Measurements from ENCODE around the gene FAM131A.

FAM131A gene

DNA sequence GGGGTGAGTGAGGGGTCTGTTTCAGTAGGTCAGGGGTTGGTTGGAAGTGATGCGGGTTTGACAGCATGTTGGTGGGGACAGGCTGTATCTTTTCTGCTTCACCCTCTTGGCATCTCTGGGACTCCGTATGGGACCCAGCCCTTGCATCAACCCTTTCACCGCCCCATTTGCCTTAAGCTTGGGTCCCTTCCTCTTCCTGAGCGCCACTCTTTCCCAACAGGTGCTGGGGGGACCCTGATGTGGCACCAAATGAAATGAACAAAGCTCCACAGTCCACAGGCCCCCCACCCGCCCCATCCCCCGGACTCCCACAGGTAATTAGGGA lies 21.9 kb upstream of the FAM131A start:
- no peak for DNase-seq (ENCODE audit: insufficient read length, low spot score)
- TF ChIP-seq POLR2A (IDR thresholded peaks at IDR 0.05; ENCODE audit: low read depth, low read length), result no peak
- no peak for FAIRE-seq

DNA sequence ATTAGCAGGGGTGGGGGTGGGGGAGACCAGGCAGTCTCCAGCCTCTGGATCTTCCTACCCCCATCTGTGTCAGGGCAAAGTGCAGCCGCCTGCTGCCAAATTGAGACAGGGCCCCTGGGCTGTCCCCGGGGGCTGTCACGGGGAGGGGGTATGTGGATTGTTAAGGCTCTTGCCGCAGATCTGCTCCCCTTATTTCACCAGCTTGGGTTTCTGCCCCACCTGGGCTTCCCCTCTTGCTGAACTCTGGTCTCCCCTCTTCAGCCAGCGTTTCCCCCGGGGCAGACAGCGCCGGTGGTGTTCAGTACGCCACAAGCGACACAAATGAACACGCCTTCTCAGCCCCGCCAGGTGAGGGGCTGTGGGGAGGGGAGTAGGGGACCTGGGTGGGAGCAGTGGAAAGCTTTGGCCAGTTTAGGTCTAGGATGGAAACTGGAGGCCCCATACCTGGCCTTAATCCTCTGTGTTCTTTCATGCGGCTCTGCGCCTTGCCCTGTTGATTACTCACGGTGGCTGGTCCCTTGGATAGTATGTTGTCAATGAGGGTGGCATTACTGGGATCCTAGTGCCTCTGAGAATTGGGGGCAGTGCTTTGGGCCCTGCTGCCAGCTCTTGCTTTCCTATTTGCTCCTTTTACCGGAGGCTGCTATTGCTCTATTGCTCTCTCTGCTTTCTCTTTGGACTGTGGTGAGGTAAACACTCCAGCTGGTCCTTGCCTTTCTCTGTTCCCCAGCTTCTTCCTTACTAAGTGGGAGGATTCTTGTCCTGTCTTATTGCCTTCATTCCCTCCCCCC lies 21.3 kb upstream of the FAM131A start:
- DNase-seq (ENCODE audit: insufficient read length, low spot score), result no peak
- no peak for FAIRE-seq
- no peak for TF ChIP-seq PAX5 (IDR thresholded peaks at IDR 0.05; ENCODE audit: insufficient read depth, low read length, severe bottlenecking)
- TF ChIP-seq POU2F2 (IDR thresholded peaks at IDR 0.05; ENCODE audit: low read depth, low read length), result no peak
- no peak for TF ChIP-seq SPI1 (IDR thresholded peaks at IDR 0.05; ENCODE audit: low read depth, low read length)
- no peak for TF ChIP-seq TAF1 (IDR thresholded peaks at IDR 0.05; ENCODE audit: low read depth, low read length)
- no peak for TF ChIP-seq POLR2A (IDR thresholded peaks at IDR 0.05; ENCODE audit: low read depth, low read length)
- TF ChIP-seq POLR2AphosphoS5 (IDR thresholded peaks at IDR 0.05; ENCODE audit: low read depth, low read length), result no peak

DNA sequence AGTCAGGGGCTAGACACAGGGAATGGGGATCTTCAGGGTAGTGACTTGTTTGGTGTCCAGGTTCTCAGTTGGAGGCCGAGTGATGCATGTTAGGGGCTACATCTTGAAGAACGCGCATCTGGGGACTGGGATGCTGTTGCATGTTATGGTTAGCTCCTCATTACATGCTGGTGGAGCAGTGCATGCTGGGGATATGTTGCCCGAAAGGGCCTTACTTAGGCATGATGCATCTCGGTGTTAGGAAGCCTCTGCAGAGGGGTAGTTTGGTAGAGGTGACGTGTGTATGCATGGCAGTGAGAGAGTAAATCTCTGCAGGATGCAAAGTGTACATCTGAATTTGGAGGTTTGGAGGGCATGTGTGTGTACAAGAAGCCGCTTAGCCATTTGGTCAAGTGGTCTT lies 20.6 kb upstream of the FAM131A start:
- FAIRE-seq (no peak), DNase-seq (ENCODE audit: insufficient read length, low spot score) (no peak)
- peak; percentile 47; the same call in 1 of the 2 replicates for TF ChIP-seq POLR2A (IDR thresholded peaks at IDR 0.05; ENCODE audit: low read depth, low read length)
- TF ChIP-seq PAX5 (IDR thresholded peaks at IDR 0.05; ENCODE audit: insufficient read depth, low read length, severe bottlenecking), result no peak

DNA sequence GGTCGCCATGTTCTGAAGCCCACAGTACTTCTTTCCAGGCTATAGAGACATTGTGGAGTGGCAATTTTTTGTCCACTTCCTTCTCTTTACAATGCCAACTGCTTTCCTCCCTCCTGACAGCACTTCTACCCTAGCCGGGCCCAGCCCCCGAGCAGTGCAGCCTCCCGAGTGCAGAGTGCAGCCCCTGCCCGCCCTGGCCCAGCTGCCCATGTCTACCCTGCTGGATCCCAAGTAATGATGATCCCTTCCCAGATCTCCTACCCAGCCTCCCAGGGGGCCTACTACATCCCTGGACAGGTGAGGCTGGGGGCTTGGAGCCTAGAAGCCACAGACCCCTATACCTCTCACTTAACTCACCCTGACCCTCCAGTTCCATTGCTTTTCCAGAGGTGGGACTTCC lies 20.2 kb upstream of the FAM131A start:
- no peak for FAIRE-seq
- TF ChIP-seq POLR2A (IDR thresholded peaks at IDR 0.05; ENCODE audit: low read depth, low read length) (no peak), POU2F2 (IDR thresholded peaks at IDR 0.05; ENCODE audit: low read depth, low read length) (no peak), POLR2AphosphoS5 (IDR thresholded peaks at IDR 0.05; ENCODE audit: low read depth, low read length) (no peak), TAF1 (IDR thresholded peaks at IDR 0.05; ENCODE audit: low read depth, low read length) (no peak), SPI1 (IDR thresholded peaks at IDR 0.05; ENCODE audit: low read depth, low read length) (no peak), PAX5 (IDR thresholded peaks at IDR 0.05; ENCODE audit: insufficient read depth, low read length, severe bottlenecking) (no peak)
- no peak for DNase-seq (ENCODE audit: insufficient read length, low spot score)

DNA sequence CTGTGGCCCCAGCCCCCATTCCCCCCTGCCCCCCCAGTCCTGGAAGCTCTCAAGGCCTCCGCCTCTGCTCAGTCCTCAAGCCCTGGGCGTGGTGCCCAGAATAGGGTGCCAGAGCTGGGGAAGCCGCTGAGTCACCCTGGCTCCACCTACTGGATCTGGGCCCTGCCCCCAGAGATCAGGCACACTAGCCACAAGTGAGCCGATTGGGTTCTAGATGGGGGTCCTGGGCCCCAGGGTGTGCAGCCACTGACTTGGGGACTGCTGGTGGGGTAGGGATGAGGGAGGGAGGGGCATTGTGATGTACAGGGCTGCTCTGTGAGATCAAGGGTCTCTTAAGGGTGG lies 17.3 kb upstream of the FAM131A start:
- FAIRE-seq, result no peak
- DNase-seq (ENCODE audit: insufficient read length, low spot score), result no peak
- TF ChIP-seq POLR2AphosphoS5 (IDR thresholded peaks at IDR 0.05; ENCODE audit: low read depth, low read length) (no peak), TAF1 (IDR thresholded peaks at IDR 0.05; ENCODE audit: low read depth, low read length) (no peak), PAX5 (IDR thresholded peaks at IDR 0.05; ENCODE audit: insufficient read depth, low read length, severe bottlenecking) (no peak), POLR2A (IDR thresholded peaks at IDR 0.05; ENCODE audit: low read depth, low read length) (no peak), SPI1 (IDR thresholded peaks at IDR 0.05; ENCODE audit: low read depth, low read length) (no peak), POU2F2 (IDR thresholded peaks at IDR 0.05; ENCODE audit: low read depth, low read length) (no peak)

DNA sequence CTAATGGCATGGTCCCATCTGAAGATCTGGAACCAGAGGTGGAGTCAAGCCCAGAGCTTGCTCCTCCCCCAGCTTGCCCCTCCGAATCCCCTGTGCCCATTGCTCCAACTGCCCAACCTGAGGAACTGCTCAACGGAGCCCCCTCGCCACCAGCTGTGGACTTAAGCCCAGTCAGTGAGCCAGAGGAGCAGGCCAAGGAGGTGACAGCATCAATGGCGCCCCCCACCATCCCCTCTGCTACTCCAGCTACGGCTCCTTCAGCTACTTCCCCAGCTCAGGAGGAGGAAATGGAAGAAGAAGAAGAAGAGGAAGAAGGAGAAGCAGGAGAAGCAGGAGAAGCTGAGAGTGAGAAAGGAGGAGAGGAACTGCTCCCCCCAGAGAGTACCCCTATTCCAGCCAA lies 15.7 kb upstream of the FAM131A start:
- TF ChIP-seq SPI1 (IDR thresholded peaks at IDR 0.05; ENCODE audit: low read depth, low read length) (no peak), POLR2AphosphoS5 (IDR thresholded peaks at IDR 0.05; ENCODE audit: low read depth, low read length) (no peak; the same call in 1 of the 2 replicates), POU2F2 (IDR thresholded peaks at IDR 0.05; ENCODE audit: low read depth, low read length) (no peak), POLR2A (IDR thresholded peaks at IDR 0.05; ENCODE audit: low read depth, low read length) (no peak), TAF1 (IDR thresholded peaks at IDR 0.05; ENCODE audit: low read depth, low read length) (no peak), PAX5 (IDR thresholded peaks at IDR 0.05; ENCODE audit: insufficient read depth, low read length, severe bottlenecking) (no peak)
- FAIRE-seq (no peak), DNase-seq (ENCODE audit: insufficient read length, low spot score) (no peak)

DNA sequence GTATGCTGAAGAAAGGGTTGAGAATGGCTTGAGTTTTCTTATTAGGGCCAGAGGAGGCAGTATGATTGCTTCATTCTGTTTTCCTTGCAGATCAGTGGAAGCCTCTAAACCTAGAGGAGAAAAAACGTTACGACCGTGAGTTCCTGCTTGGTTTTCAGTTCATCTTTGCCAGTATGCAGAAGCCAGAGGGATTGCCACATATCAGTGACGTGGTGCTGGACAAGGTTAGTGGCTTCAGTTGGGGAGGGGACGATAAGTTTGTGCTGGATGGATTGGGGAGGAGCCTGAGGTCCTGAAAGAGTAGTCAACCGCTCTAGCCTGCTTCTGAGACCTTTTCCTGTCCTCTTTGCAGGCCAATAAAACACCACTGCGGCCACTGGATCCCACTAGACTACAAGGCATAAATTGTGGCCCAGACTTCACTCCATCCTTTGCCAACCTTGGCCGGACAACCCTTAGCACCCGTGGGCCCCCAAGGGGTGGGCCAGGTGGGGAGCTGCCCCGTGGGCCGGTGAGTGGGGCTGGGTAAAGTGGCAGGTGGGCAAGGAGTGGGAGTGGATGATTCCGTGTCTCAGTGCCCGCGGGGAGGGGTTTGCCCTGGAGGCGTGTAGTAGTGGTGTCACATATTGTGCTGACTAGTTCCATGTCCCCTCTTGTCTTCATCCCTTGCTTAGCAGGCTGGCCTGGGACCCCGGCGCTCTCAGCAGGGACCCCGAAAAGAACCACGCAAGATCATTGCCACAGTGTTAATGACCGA lies 14.5 kb upstream of the FAM131A start:
- no peak for TF ChIP-seq PAX5 (IDR thresholded peaks at IDR 0.05; ENCODE audit: insufficient read depth, low read length, severe bottlenecking)
- no peak; the same call in 1 of the 2 replicates for TF ChIP-seq POLR2AphosphoS5 (IDR thresholded peaks at IDR 0.05; ENCODE audit: low read depth, low read length)
- TF ChIP-seq TAF1 (IDR thresholded peaks at IDR 0.05; ENCODE audit: low read depth, low read length), result no peak
- no peak for TF ChIP-seq SPI1 (IDR thresholded peaks at IDR 0.05; ENCODE audit: low read depth, low read length)
- TF ChIP-seq POLR2A (IDR thresholded peaks at IDR 0.05; ENCODE audit: low read depth, low read length), result no peak; the same call in 1 of the 2 replicates
- no peak for TF ChIP-seq POU2F2 (IDR thresholded peaks at IDR 0.05; ENCODE audit: low read depth, low read length)
- no peak for FAIRE-seq
- no peak for DNase-seq (ENCODE audit: insufficient read length, low spot score)

DNA sequence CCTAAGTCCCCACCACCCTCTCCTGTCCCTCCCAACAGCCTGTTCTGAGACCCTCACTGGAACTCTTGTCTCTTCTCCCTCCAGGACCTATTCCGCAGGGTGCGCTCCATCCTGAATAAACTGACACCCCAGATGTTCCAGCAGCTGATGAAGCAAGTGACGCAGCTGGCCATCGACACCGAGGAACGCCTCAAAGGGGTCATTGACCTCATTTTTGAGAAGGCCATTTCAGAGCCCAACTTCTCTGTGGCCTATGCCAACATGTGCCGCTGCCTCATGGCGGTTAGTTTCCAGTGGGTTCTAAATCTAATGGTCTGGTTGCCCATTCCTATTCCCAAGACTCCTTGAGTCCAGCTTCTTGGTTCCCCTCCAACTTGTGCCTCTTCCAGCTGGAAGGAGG lies 13.7 kb upstream of the FAM131A start:
- FAIRE-seq, result no peak
- no peak for DNase-seq (ENCODE audit: insufficient read length, low spot score)
- TF ChIP-seq SPI1 (IDR thresholded peaks at IDR 0.05; ENCODE audit: low read depth, low read length) (no peak), PAX5 (IDR thresholded peaks at IDR 0.05; ENCODE audit: insufficient read depth, low read length, severe bottlenecking) (no peak), POLR2AphosphoS5 (IDR thresholded peaks at IDR 0.05; ENCODE audit: low read depth, low read length) (no peak), POU2F2 (IDR thresholded peaks at IDR 0.05; ENCODE audit: low read depth, low read length) (no peak), POLR2A (IDR thresholded peaks at IDR 0.05; ENCODE audit: low read depth, low read length) (no peak), TAF1 (IDR thresholded peaks at IDR 0.05; ENCODE audit: low read depth, low read length) (no peak)

DNA sequence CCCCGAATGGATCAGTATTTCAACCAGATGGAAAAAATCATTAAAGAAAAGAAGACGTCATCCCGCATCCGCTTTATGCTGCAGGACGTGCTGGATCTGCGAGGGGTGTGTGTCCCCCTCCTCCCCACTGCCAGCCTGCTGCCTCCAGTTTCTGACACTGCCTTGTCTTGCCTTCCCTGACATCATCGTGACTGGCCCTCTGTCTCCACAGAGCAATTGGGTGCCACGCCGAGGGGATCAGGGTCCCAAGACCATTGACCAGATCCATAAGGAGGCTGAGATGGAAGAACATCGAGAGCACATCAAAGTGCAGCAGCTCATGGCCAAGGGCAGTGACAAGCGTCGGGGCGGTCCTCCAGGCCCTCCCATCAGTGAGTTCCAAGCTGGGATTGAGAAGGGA lies 12.1 kb upstream of the FAM131A start:
- TF ChIP-seq POLR2AphosphoS5 (IDR thresholded peaks at IDR 0.05; ENCODE audit: low read depth, low read length) (no peak; the same call in 1 of the 2 replicates), PAX5 (IDR thresholded peaks at IDR 0.05; ENCODE audit: insufficient read depth, low read length, severe bottlenecking) (no peak), POU2F2 (IDR thresholded peaks at IDR 0.05; ENCODE audit: low read depth, low read length) (no peak), SPI1 (IDR thresholded peaks at IDR 0.05; ENCODE audit: low read depth, low read length) (no peak), TAF1 (IDR thresholded peaks at IDR 0.05; ENCODE audit: low read depth, low read length) (no peak), POLR2A (IDR thresholded peaks at IDR 0.05; ENCODE audit: low read depth, low read length) (no peak)
- FAIRE-seq (no peak), DNase-seq (ENCODE audit: insufficient read length, low spot score) (no peak)

Measured in GM12891 (cell line).